ENCODE results near the gene DLGAP1.

- TF ChIP-seq POLR2A (IDR thresholded peaks at IDR 0.05; ENCODE audit: extremely low read depth, insufficient read length) (no peak), MYC (IDR thresholded peaks at IDR 0.05; ENCODE audit: low read depth, low read length) (no peak), CTCF (IDR thresholded peaks at IDR 0.05; ENCODE audit: low read depth, low read length) (no peak)
These were observed 97.5 kb downstream of the DLGAP1 start for GRCh38 chr18:4357579-4357978.

All from NB4 (cell line).